HCT116 (cell line): Measurements from ENCODE around the gene PIK3R2. TPM values are rescaled to one million over a fixed set of nuclear protein-coding genes. Genes with fewer than 3 reads are reported as not detected.

ENCODE experiments used
- ATAC-seq: fragments of 200-7000 bp; cut with Tn5 transposase; 2 replicates; pipeline ENCODE4 v1.9.1; 2020; ENCODE audit warnings: mild to moderate bottlenecking, moderate library complexity
- BruUV-seq: library from RNA; stranded (reverse); fragments of 400-500 nt; replicated peaks from 2 replicates; lab custom pipeline; 2021; lab: Mats Ljungman, UMichigan
- CTCF ChIA-PET: fragments of 300-600 bp; sonication (Branson Sonifier 250); formaldehyde crosslinking; loops from one replicate; lab custom pipeline; 2021; ENCODE audit warnings: antibody characterized with exemption; lab: Charles Lee
- POLR2A ChIA-PET: fragments of 300-600, 350-600 bp; sonication (Branson Sonifier 250); formaldehyde crosslinking; loops from one replicate; lab custom pipeline; 2021; ENCODE audit warnings: antibody characterized with exemption; lab: Charles Lee
- RAD21 ChIA-PET, 2 experiments: fragments of 300-600 bp; sonication (Branson Sonifier 250); formaldehyde crosslinking; loops; one replicate each; lab custom pipeline; 2023; ENCODE audit warnings: low total read pairs in 2 of 2; ENCODE audit not compliant: uncharacterized antibody in 2 of 2, unreplicated experiment in 2 of 2, low non-redundant PET in 1 of 2; lab: Charles Lee
- DNase-seq: peaks from one replicate; pipeline ENCODE4 v3.0.0-alpha.2; 2010; ENCODE audit warnings: low read depth, low spot score
- H2AFZ ChIP-seq: fragments of 200-600 bp; shearing (Covaris generic), sonication (generic); 2 replicates; pipeline ENCODE4 v1.6.1; 2017; ENCODE audit warnings: low read depth, mixed run types, mixed read lengths, antibody characterized with exemption, low read length; ENCODE audit not compliant: poor library complexity, severe bottlenecking
- H3K27ac ChIP-seq: 2 replicates; pipeline ENCODE4 v1.5.1; 2012; ENCODE audit warnings: low read depth, low read length
- H3K27me3 ChIP-seq: fragments of 200-600 bp; sonication (generic); 2 replicates; pipeline ENCODE4 v1.6.1; 2016; ENCODE audit warnings: mixed run types, low read length, mixed read lengths; ENCODE audit not compliant: insufficient read depth
- H3K36me3 ChIP-seq, 2 experiments: fragments of 200-500 bp in 1 of 2; fragments of 200-600 bp in 1 of 2; sonication (Bioruptor generic) in 1 of 2; sonication (generic) in 1 of 2; 2 replicates each; pipeline versions ENCODE4 v1.5.1 to v1.6.1; 2014 to 2016; ENCODE audit warnings: low read length in 2 of 2, inconsistent platforms in 1 of 2, mixed read lengths in 1 of 2, mixed run types in 1 of 2; ENCODE audit not compliant: insufficient read depth in 2 of 2, control insufficient read depth in 1 of 2
- H3K4me1 ChIP-seq, 2 experiments: fragments of 200-600 bp in 1 of 2; sonication (generic) in 1 of 2; 2 replicates each; pipeline versions ENCODE4 v1.5.1 to v1.6.1; 2012 to 2017; ENCODE audit warnings: low read length in 2 of 2, inconsistent platforms in 1 of 2, mild to moderate bottlenecking in 1 of 2, mixed read lengths in 1 of 2, mixed run types in 1 of 2, moderate library complexity in 1 of 2; ENCODE audit not compliant: insufficient read depth in 2 of 2, control insufficient read depth in 1 of 2
- H3K4me2 ChIP-seq: fragments of 200-600 bp; sonication (generic); 2 replicates; pipeline ENCODE4 v1.6.1; 2017; ENCODE audit warnings: mixed run types, low read length, mixed read lengths
- H3K4me3 ChIP-seq, 2 experiments: fragments of 200-600 bp in 1 of 2; sonication (generic) in 1 of 2; replicated peaks in 1 of 2; 2 replicates each; pipeline ENCODE4 v1.5.1; 2011 to 2016; ENCODE audit warnings: low read length in 2 of 2, control low read depth in 1 of 2, low read depth in 1 of 2, mild to moderate bottlenecking in 1 of 2, mixed read lengths in 1 of 2, mixed run types in 1 of 2
- H3K79me2 ChIP-seq: fragments of 200-600 bp; sonication (generic); 2 replicates; pipeline ENCODE4 v1.6.1; 2017; ENCODE audit warnings: mild to moderate bottlenecking, mixed run types, low read length, moderate library complexity, mixed read lengths; ENCODE audit not compliant: insufficient read depth
- H3K9ac ChIP-seq: fragments of 200-600 bp; sonication (generic); 2 replicates; pipeline ENCODE4 v1.6.1; 2016; ENCODE audit warnings: low read length, mixed read lengths
- H3K9me2 ChIP-seq: fragments of 200-600 bp; sonication (generic), shearing (Covaris generic); 2 replicates; pipeline ENCODE4 v1.6.1; 2017; ENCODE audit warnings: mixed run types, mild to moderate bottlenecking, moderate library complexity; ENCODE audit not compliant: insufficient read depth
- H3K9me3 ChIP-seq, 2 experiments: fragments of 200-500 bp in 1 of 2; fragments of 200-600 bp in 1 of 2; sonication (Bioruptor generic) in 1 of 2; sonication (generic) in 1 of 2; 2 replicates each; pipeline ENCODE4 v1.6.1; 2014 to 2017; ENCODE audit warnings: low read length in 2 of 2, mixed read lengths in 2 of 2, inconsistent platforms in 1 of 2, low read depth in 1 of 2, mild to moderate bottlenecking in 1 of 2, mixed run types in 1 of 2, moderate library complexity in 1 of 2; ENCODE audit not compliant: control insufficient read depth in 1 of 2, insufficient read depth in 1 of 2
- H4K20me1 ChIP-seq: fragments of 200-600 bp; sonication (generic), shearing (Covaris generic); 2 replicates; pipeline ENCODE4 v1.6.1; 2017; ENCODE audit warnings: mixed run types, mild to moderate bottlenecking, moderate library complexity; ENCODE audit not compliant: insufficient read depth
- CEBPB ChIP-seq: IDR thresholded peaks from 2 replicates; pipeline ENCODE4 v1.6.1; 2012; ENCODE audit warnings: low read depth
- ELF1 ChIP-seq: IDR thresholded peaks from 2 replicates; pipeline ENCODE4 v1.6.1; 2012; ENCODE audit warnings: low read depth, borderline replicate concordance
- EZH2 ChIP-seq: fragments of 200-600 bp; sonication (generic); IDR thresholded peaks from 2 replicates; pipeline ENCODE4 v1.6.1; 2017; ENCODE audit warnings: antibody characterized with exemption, mixed run types
- EZH2phosphoT487 ChIP-seq: fragments of 200-600 bp; IDR thresholded peaks from 2 replicates; pipeline ENCODE4 v1.6.1; 2018; ENCODE audit warnings: antibody characterized with exemption, borderline replicate concordance
- FOSL1 ChIP-seq: IDR thresholded peaks from 2 replicates; pipeline ENCODE4 v1.6.1; 2012; ENCODE audit warnings: low read depth
- POLR2AphosphoS5 ChIP-seq: IDR thresholded peaks from 2 replicates; pipeline ENCODE4 v1.6.1; 2011; ENCODE audit warnings: mild to moderate bottlenecking, low read depth, low read length, moderate library complexity
- SIN3A ChIP-seq: IDR thresholded peaks from 2 replicates; pipeline ENCODE4 v1.6.1; 2012; ENCODE audit warnings: low read depth
- SP1 ChIP-seq: IDR thresholded peaks from 2 replicates; pipeline ENCODE4 v1.6.1; 2012; ENCODE audit warnings: low read depth
- SRF ChIP-seq: IDR thresholded peaks from 2 replicates; pipeline ENCODE4 v1.6.1; 2012; ENCODE audit warnings: low read depth
- ZNF274 ChIP-seq: fragments of 200-500 bp; sonication (Bioruptor generic); IDR thresholded peaks from 2 replicates; pipeline ENCODE4 v1.6.1; 2014; ENCODE audit warnings: mild to moderate bottlenecking, low read depth, low read length, inconsistent platforms
- intact Hi-C: fragments of 100-400 bp; cut with micrococcal nuclease; formaldehyde crosslinking; loops from 2 replicates; pipeline ENCODE4 v1.10.0; 2022
- total RNA-seq: library from RNA; stranded (reverse); gene quantifications from one replicate; pipeline ENCODE4 v1.2.1, GENCODE V29; 2021; ENCODE audit not compliant: unreplicated experiment
- TF ChIP-seq, protein P1 (sequence below): IDR thresholded peaks from 2 replicates; pipeline ENCODE4 v1.6.1; 2012; ENCODE audit warnings: low read depth
- TF ChIP-seq, protein P2 (sequence below): IDR thresholded peaks from 2 replicates; pipeline ENCODE4 v1.6.1; 2011; ENCODE audit warnings: mild to moderate bottlenecking, low read length, moderate library complexity; ENCODE audit not compliant: insufficient replicate concordance; ENCODE audit errors: extremely low read depth
- TF ChIP-seq, protein P3 (sequence below): IDR thresholded peaks from 2 replicates; pipeline ENCODE4 v1.6.1; 2012

Gene PIK3R2
- total RNA-seq, 1 experiment from 2014 or later: 53.4 TPM

DNA sequence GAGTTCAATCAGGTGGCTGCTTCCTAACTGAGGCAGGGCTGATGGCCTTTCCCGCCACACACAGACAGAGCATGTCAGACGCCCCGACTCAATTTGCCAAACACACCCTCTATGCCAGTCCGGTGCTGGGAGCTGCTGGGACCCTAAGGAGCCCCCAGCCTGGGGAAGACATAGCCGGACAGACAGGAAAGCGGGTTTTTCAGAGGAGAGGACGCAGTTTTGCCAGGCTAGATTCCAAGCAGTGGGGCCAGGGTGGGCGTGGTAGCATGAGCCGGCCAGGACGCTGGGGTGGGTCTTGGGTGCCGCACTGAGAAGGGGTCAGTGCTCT, 35.6 kb upstream of the PIK3R2 start:
- CTCF ChIA-PET: no interaction called here
- Histone ChIP-seq H4K20me1 (no peaks in the 10 kb centered on the region), H3K9ac (peak overlapping the region; percentile 83), H3K4me1 (peaks cover 11 to 25% of the 10 kb centered on the region in 2 experiments), H3K27me3 (no peaks in the 10 kb centered on the region), H3K4me2 (peak overlapping the region; percentile 91), H3K4me3 (peak overlapping the region; percentile 24 to 26; a peak in 3 of 4 replicates), H3K9me2 (no peaks in the 10 kb centered on the region), H2AFZ (no peak overlapping the region), H3K9me3 (no peaks in the 10 kb centered on the region), H3K27ac (peak overlapping the region; percentile 57), H3K36me3 (peaks cover 0 to 1% of the 10 kb centered on the region in 2 experiments; a peak in 1 of 4 replicates), H3K79me2 (peaks cover 11% of the 10 kb centered on the region; the same call in 1 of the 2 replicates)
- DNase-seq: no peak
- POLR2A ChIA-PET: interaction anchor here (1.7 kb wide), 1 partner anchor 164 kb away, joined by 5 read pairs; the partner anchor contains the start of gene JUND
- BruUV-seq: no TSS peak
- RAD21 ChIA-PET: interaction anchor here in 1 of 2 experiments (1.0 kb wide), 1 partner anchor 297 kb away, joined by 3 read pairs; no protein-coding TSS in a partner anchor
- no peak for ATAC-seq
- intact Hi-C loops: loop anchor here (1.0 kb wide), 1 partner anchor 35 kb away; no protein-coding TSS in a partner anchor
- TF ChIP-seq ELF1 (no peak), EZH2 (no peak), SIN3A (no peak), POLR2AphosphoS5 (no peak), ZNF274 (no peak), EZH2phosphoT487 (no peak), SRF (no peak), CEBPB (no peak), SP1 (no peak), FOSL1 (no peak)
- TF ChIP-seq, protein P1, sequence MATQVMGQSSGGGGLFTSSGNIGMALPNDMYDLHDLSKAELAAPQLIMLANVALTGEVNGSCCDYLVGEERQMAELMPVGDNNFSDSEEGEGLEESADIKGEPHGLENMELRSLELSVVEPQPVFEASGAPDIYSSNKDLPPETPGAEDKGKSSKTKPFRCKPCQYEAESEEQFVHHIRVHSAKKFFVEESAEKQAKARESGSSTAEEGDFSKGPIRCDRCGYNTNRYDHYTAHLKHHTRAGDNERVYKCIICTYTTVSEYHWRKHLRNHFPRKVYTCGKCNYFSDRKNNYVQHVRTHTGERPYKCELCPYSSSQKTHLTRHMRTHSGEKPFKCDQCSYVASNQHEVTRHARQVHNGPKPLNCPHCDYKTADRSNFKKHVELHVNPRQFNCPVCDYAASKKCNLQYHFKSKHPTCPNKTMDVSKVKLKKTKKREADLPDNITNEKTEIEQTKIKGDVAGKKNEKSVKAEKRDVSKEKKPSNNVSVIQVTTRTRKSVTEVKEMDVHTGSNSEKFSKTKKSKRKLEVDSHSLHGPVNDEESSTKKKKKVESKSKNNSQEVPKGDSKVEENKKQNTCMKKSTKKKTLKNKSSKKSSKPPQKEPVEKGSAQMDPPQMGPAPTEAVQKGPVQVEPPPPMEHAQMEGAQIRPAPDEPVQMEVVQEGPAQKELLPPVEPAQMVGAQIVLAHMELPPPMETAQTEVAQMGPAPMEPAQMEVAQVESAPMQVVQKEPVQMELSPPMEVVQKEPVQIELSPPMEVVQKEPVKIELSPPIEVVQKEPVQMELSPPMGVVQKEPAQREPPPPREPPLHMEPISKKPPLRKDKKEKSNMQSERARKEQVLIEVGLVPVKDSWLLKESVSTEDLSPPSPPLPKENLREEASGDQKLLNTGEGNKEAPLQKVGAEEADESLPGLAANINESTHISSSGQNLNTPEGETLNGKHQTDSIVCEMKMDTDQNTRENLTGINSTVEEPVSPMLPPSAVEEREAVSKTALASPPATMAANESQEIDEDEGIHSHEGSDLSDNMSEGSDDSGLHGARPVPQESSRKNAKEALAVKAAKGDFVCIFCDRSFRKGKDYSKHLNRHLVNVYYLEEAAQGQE: no peak
- TF ChIP-seq, protein P2, sequence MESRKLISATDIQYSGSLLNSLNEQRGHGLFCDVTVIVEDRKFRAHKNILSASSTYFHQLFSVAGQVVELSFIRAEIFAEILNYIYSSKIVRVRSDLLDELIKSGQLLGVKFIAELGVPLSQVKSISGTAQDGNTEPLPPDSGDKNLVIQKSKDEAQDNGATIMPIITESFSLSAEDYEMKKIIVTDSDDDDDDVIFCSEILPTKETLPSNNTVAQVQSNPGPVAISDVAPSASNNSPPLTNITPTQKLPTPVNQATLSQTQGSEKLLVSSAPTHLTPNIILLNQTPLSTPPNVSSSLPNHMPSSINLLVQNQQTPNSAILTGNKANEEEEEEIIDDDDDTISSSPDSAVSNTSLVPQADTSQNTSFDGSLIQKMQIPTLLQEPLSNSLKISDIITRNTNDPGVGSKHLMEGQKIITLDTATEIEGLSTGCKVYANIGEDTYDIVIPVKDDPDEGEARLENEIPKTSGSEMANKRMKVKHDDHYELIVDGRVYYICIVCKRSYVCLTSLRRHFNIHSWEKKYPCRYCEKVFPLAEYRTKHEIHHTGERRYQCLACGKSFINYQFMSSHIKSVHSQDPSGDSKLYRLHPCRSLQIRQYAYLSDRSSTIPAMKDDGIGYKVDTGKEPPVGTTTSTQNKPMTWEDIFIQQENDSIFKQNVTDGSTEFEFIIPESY: no peak
- TF ChIP-seq, protein P3, sequence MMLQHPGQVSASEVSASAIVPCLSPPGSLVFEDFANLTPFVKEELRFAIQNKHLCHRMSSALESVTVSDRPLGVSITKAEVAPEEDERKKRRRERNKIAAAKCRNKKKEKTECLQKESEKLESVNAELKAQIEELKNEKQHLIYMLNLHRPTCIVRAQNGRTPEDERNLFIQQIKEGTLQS: no peak
